Hair follicle dermal papilla cell (primary cell): ENCODE results near the gene NUFIP1. TPM values are rescaled to one million over a fixed set of nuclear protein-coding genes. Genes with fewer than 3 reads are reported as not detected.

Source experiments
- small RNA-seq: library from RNA; depleted of rRNA; stranded (forward); fragments of <200 nt; gene quantifications from one replicate; pipeline ENCODE3, GENCODE V24; 2012
- total RNA-seq: library from RNA; depleted of rRNA; stranded (reverse); fragments of >200 nt; gene quantifications from 2 replicates; pipeline ENCODE4 v1.2.3, GENCODE V29; 2012

Gene NUFIP1
- 2.9 and 3.0 TPM in 2 replicates for total RNA-seq

DNA sequence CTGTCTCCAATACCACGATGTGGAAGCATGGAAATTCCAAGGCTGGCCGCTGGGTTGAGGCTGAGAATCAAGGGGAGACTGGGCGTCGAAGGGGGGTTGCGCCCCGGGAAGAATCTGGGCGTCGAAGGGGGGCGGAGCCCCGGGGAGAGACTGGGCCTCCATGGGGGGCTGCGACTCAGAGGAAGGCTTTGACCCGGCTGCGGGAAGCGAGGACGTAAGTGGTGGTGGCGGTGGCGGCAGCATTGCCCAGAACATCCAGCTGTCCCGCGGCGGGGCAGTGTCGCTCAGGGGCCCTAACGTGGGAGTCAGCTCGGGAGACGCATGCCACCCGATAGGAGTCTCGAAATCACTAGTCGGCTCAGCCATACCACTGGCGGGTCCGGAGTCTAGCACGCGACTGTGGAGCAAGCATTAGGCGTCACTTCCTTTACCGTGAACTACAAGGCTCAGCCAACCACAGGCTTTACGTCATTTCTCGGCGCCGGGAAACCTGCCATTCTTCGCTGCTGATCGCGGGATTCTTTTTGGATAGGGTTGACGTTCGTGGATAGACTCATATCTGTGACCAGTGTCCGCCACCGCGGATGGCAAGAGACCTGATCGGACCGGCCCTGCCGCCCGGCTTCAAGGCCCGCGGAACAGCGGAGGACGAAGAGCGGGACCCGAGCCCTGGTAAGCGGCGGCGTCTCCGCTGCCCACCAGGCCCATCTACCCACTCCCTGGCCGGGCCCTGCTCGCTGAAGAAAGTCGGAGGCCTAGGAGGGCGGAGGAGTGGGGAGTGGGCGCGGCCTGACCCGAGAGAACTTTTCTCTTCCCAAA, at the start of gene NUFIP1, which contains the start of gene GPALPP1:
TSS of gene NUFIP1 (minus strand) at position 401 of the 819 bp plus-strand sequence. CDS start at position 366, 35 bp downstream.
TSS of gene GPALPP1 (plus strand) at position 468 of the 819 bp plus-strand sequence. CDS start at position 585, 117 bp downstream.

Small RNA genes within 50 kb of the gene (small RNA-seq; reads per million reads assigned to genes)
- gene RN7SL49P = not detected

Other genes starting within 250 kb of the NUFIP1 start
- 26.4 and 29.0 TPM in 2 replicates for gene GPALPP1, start 67 bp upstream of the NUFIP1 start, total RNA-seq
- 20.9 and 21.9 TPM in 2 replicates for gene GTF2F2, start 131.0 kb upstream of the NUFIP1 start, total RNA-seq
- gene KCTD4, start 211.6 kb upstream of the NUFIP1 start, total RNA-seq = 2.4 and 4.6 TPM in 2 replicates